ENCODE measurements around the gene CHSY1. TPM values are rescaled to one million over a fixed set of nuclear protein-coding genes. Genes with fewer than 3 reads are reported as not detected.

The CHSY1 gene
- polyA plus RNA-seq, 1 experiment, result 49.2 TPM

DNA sequence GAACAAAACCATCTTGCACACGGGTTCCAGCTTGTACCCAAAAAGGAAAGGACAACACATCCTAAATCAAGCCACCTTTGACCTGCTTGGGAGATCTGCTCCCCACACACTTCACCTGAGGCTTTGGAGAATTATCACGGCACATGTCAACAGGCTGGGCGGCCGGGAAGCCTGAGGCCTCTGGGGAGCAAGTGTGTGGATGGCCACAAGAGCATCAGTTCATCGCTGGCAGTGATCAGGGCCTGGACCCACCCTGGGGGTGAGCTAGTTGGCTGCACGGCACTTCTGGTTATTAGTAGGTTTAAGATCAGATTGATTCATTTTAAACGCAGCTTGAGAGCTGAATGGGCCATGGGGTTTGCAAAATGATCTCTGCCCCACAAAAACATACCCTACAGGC, 108.5 kb downstream of the CHSY1 start:
- no peak for DNase-seq (ENCODE audit: low read depth, low spot score)
- Histone ChIP-seq H3K27ac (ENCODE audit: low read depth, low read length) (no peak overlapping the region), H3K9me3 (ENCODE audit: control insufficient read depth, insufficient read depth, low read length) (peaks cover 6% of the 10 kb centered on the region), H3K4me3 (ENCODE audit: low read depth, low read length) (no peak overlapping the region), H3K27me3 (ENCODE audit: control insufficient read depth, insufficient read depth, low read length) (no peaks in the 10 kb centered on the region)
- POLR2A ChIA-PET, result no interaction called here
- CTCF ChIA-PET, result interaction anchor here (0.6 kb wide), 1 partner anchor 115 kb away, joined by 3 read pairs; no protein-coding TSS in a partner anchor
- TF ChIP-seq, protein P1, sequence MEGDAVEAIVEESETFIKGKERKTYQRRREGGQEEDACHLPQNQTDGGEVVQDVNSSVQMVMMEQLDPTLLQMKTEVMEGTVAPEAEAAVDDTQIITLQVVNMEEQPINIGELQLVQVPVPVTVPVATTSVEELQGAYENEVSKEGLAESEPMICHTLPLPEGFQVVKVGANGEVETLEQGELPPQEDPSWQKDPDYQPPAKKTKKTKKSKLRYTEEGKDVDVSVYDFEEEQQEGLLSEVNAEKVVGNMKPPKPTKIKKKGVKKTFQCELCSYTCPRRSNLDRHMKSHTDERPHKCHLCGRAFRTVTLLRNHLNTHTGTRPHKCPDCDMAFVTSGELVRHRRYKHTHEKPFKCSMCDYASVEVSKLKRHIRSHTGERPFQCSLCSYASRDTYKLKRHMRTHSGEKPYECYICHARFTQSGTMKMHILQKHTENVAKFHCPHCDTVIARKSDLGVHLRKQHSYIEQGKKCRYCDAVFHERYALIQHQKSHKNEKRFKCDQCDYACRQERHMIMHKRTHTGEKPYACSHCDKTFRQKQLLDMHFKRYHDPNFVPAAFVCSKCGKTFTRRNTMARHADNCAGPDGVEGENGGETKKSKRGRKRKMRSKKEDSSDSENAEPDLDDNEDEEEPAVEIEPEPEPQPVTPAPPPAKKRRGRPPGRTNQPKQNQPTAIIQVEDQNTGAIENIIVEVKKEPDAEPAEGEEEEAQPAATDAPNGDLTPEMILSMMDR (IDR thresholded peaks at IDR 0.05; ENCODE audit: low read depth, low read length), result no peak

DNA sequence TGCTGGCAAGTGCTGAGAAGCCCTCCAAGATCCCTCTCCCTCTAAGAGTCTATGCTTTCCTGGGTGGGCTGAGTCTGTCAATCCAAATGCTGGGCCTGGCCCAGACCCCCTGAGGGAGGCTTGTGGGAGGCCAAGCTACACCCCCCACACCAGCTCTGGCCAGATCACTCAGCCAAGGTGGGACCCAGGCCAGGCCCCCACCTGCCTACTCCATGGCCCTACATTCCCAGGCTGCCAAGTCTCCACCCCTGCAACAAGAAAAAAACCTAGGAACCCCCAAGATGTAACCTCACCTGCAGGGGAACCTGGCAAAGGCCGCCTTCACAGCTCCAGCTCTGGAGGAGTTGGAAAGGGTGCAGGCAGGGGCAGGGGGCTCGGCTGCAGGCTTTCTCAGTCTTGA, 109.1 kb downstream of the CHSY1 start:
- Histone ChIP-seq H3K9me3 (ENCODE audit: control insufficient read depth, insufficient read depth, low read length) (peaks cover 6% of the 10 kb centered on the region), H3K27ac (ENCODE audit: low read depth, low read length) (no peak overlapping the region), H3K27me3 (ENCODE audit: control insufficient read depth, insufficient read depth, low read length) (no peaks in the 10 kb centered on the region), H3K4me3 (ENCODE audit: low read depth, low read length) (no peak overlapping the region)
- ChIA-PET POLR2A (no interaction called here), CTCF (no interaction called here)
- TF ChIP-seq, protein P1 (IDR thresholded peaks at IDR 0.05; ENCODE audit: low read depth, low read length), result no peak
- DNase-seq (ENCODE audit: low read depth, low spot score), result no peak

DNA sequence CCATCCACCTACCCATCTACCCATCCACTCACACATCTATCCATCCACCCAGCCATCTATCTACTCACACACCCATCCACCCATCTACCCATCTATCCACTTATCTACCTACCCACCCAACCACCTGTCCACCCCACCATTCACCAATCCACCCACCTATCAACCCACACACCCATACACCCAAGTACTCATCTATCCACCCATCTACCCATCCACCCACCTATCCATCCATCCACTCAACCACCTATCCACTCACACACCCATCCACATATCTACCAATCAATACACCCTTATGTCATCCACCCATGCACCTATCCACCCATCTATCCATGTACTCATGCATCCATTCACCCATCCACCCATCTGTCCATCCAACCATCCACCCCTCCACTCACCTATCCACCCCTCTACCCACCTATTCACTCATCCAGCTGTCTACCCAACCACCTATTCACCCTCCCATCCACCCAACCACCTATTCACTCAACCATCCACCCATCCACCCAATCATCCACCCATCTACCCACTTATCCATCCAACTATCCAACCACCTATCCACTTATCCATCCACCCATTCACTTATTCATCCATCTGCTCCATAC, 109.8 kb downstream of the CHSY1 start:
- TF ChIP-seq, protein P1 (IDR thresholded peaks at IDR 0.05; ENCODE audit: low read depth, low read length), result no peak
- Histone ChIP-seq H3K4me3 (ENCODE audit: low read depth, low read length) (no peak overlapping the region), H3K9me3 (ENCODE audit: control insufficient read depth, insufficient read depth, low read length) (peaks cover 6% of the 10 kb centered on the region), H3K27ac (ENCODE audit: low read depth, low read length) (no peak overlapping the region), H3K27me3 (ENCODE audit: control insufficient read depth, insufficient read depth, low read length) (no peaks in the 10 kb centered on the region)
- ChIA-PET POLR2A (no interaction called here), CTCF (no interaction called here)
- no peak for DNase-seq (ENCODE audit: low read depth, low spot score)

DNA sequence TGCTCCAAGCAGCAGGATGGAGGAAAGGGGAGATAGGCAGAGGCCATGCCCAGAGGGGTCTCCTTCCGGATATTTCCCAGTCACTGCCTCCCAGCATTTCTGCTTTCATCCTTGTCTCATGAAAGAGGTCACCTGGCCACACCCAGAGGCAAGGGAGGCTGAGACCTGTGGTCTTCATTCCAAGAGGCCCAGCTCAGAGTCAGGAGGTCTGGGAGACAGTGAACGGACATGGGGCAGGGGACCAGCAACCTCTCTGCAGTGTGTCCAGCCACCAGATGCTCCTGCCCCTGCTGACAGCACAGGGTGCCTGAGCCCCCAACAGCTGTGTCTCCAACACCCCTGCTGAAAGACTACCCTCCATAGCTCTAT, 111.2 kb downstream of the CHSY1 start:
- ChIA-PET CTCF (interaction anchor here (0.9 kb wide), 1 partner anchor 117 kb away, joined by 5 read pairs; no protein-coding TSS in a partner anchor), POLR2A (no interaction called here)
- Histone ChIP-seq H3K27ac (ENCODE audit: low read depth, low read length) (no peak overlapping the region), H3K4me3 (ENCODE audit: low read depth, low read length) (no peak overlapping the region), H3K27me3 (ENCODE audit: control insufficient read depth, insufficient read depth, low read length) (no peaks in the 10 kb centered on the region), H3K9me3 (ENCODE audit: control insufficient read depth, insufficient read depth, low read length) (peaks cover 3% of the 10 kb centered on the region)
- DNase-seq (ENCODE audit: low read depth, low spot score), result no peak
- TF ChIP-seq, protein P1 (IDR thresholded peaks at IDR 0.05; ENCODE audit: low read depth, low read length), result no peak

DNA sequence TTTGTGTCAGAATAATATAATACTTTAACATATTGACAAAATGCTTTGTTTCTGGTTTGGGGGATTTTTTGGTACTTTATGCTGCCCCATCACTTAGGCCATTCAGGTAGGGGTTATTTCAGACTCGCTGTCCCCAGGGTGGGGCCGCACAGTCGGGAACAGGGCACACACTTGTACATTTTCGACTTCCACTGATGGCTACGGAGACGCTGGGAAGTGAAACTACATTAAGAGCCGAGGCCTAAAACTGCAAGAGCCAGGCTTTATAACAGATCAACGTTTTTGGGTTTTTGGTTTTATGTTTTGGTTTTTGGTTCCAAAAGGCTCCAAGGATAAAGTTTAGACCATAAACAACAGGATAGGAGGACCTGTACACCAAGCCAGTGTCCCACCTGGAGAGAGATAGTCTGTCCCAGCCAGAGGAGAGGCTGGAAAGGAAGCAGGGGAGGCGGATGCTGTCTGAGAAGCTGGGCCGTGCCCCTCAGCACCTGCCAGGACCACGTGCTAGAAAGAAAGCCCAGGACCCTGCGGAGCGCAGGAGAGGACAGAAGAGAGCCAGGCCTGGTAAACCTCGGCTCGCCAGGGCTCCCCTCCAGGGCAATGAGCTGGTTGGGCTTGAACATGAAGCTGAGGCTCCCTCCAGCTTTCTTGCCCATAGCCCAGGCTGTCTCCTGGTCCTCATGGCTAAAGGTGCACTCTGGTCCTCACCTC, 111.7 kb downstream of the CHSY1 start:
- no peak for DNase-seq (ENCODE audit: low read depth, low spot score)
- no peak overlapping the region for H3K4me3 ChIP-seq (ENCODE audit: low read depth, low read length)
- H3K9me3 ChIP-seq (ENCODE audit: control insufficient read depth, insufficient read depth, low read length), result no peaks in the 10 kb centered on the region; the same call in none of the 2 replicates
- POLR2A ChIA-PET, result no interaction called here
- TF ChIP-seq, protein P1 (IDR thresholded peaks at IDR 0.05; ENCODE audit: low read depth, low read length), result no peak
- CTCF ChIA-PET, result no interaction called here
- H3K27ac ChIP-seq (ENCODE audit: low read depth, low read length), result no peak overlapping the region
- H3K27me3 ChIP-seq (ENCODE audit: control insufficient read depth, insufficient read depth, low read length), result no peaks in the 10 kb centered on the region
